GM12878 (cell line): ENCODE results near the gene SMARCAL1. TPM values are rescaled to one million over a fixed set of nuclear protein-coding genes. Genes with fewer than 3 reads are reported as not detected.

Source experiments
- ATAC-seq: fragments of 200-7000 bp; cut with Tn5 transposase; 3 replicates; pipeline ENCODE4 v1.9.1; 2020; ENCODE audit warnings: mild to moderate bottlenecking, moderate library complexity
- BruUV-seq: library from RNA; stranded (reverse); fragments of 400-500 nt; replicated peaks from 2 replicates; lab custom pipeline; 2021; lab: Mats Ljungman, UMichigan
- CTCF ChIA-PET: fragments of 300-600 bp; sonication (Branson Sonifier 250); formaldehyde crosslinking; extraction: SDS; loops from one replicate; lab custom pipeline; 2021; ENCODE audit warnings: inconsistent platforms; lab: Yijun Ruan, JAX
- POLR2A ChIA-PET: fragments of 350-600 bp; formaldehyde crosslinking; extraction: SDS; loops from one replicate; lab custom pipeline; 2021; ENCODE audit warnings: inconsistent platforms; lab: Charles Lee
- RAD21 ChIA-PET: fragments of 300-600 bp; sonication (Branson Sonifier 250); formaldehyde crosslinking; loops from one replicate; lab custom pipeline; 2023; ENCODE audit warnings: antibody characterized with exemption; ENCODE audit not compliant: unreplicated experiment; lab: Charles Lee
- SMC1A ChIA-PET: fragments of 300-600 bp; sonication (Branson Sonifier 250); formaldehyde crosslinking; loops from one replicate; lab custom pipeline; 2023; ENCODE audit not compliant: unreplicated experiment, uncharacterized antibody; lab: Charles Lee
- DNase-seq: peaks from one replicate; pipeline ENCODE4 v3.0.0-alpha.2; 2011; ENCODE audit warnings: low read depth, low spot score
- FAIRE-seq: peaks from 3 replicates; lab custom pipeline; 2011; peaks lifted over from hg19 to GRCh38; lab: Jason Lieb, UNC
- H2AFZ ChIP-seq: 2 replicates; pipeline ENCODE4 v1.6.0; 2011; ENCODE audit warnings: low read depth, low read length, control low read depth; ENCODE audit not compliant: control insufficient read depth
- H3K27ac ChIP-seq: 2 replicates; pipeline ENCODE4 v1.5.1; 2011; ENCODE audit warnings: control low read depth; ENCODE audit not compliant: control insufficient read depth, insufficient read depth
- H3K27me3 ChIP-seq, 2 experiments: replicated peaks in 1 of 2; 2 replicates each; pipeline versions ENCODE4 v1.6.0 to v1.6.1; 2011; ENCODE audit warnings: low read length in 1 of 2; ENCODE audit not compliant: control insufficient read depth in 2 of 2, insufficient read depth in 2 of 2
- H3K36me3 ChIP-seq, 2 experiments: 2 replicates each; pipeline ENCODE4 v1.5.1; 2011; ENCODE audit warnings: low read length in 1 of 2; ENCODE audit not compliant: control insufficient read depth in 2 of 2, insufficient read depth in 2 of 2
- H3K4me1 ChIP-seq: 2 replicates; pipeline ENCODE4 v1.6.1; 2011; ENCODE audit warnings: mild to moderate bottlenecking, low read length, moderate library complexity, mixed read lengths; ENCODE audit not compliant: control insufficient read depth, insufficient read depth
- H3K4me2 ChIP-seq: 2 replicates; pipeline ENCODE4 v1.6.0; 2011; ENCODE audit warnings: control low read depth; ENCODE audit not compliant: control insufficient read depth, insufficient read depth
- H3K4me3 ChIP-seq: fragments of 200-600 bp; sonication (generic); 2 replicates; pipeline ENCODE4 v1.5.1; 2016
- H3K79me2 ChIP-seq: 2 replicates; pipeline ENCODE4 v1.6.0; 2011; ENCODE audit warnings: low read length; ENCODE audit not compliant: control insufficient read depth, insufficient read depth
- H3K9ac ChIP-seq: 2 replicates; pipeline ENCODE4 v1.8.0; 2011; ENCODE audit warnings: low read length, control low read depth, mixed read lengths; ENCODE audit not compliant: control insufficient read depth, insufficient read depth
- H3K9me3 ChIP-seq: replicated peaks from 3 replicates; pipeline ENCODE4 v1.5.1; 2011; ENCODE audit warnings: mild to moderate bottlenecking, low read length; ENCODE audit not compliant: control insufficient read depth, insufficient read depth
- H4K20me1 ChIP-seq: 2 replicates; pipeline ENCODE4 v1.6.0; 2011; ENCODE audit not compliant: control insufficient read depth, insufficient read depth
- BHLHE40 ChIP-seq, 2 experiments: fragments of 450-650 bp in 1 of 2; IDR thresholded peaks; 2 replicates each; pipeline ENCODE4 v1.6.1; 2011 to 2017; ENCODE audit warnings: low read depth in 2 of 2, borderline replicate concordance in 1 of 2, improper control_type of control experiment in 1 of 2, low read length in 1 of 2, mild to moderate bottlenecking in 1 of 2
- HDGF ChIP-seq: fragments of 450-650 bp; IDR thresholded peaks from 2 replicates; pipeline ENCODE4 v1.6.1; 2016; ENCODE audit warnings: antibody characterized with exemption
- MTA2 ChIP-seq: fragments of 450-650 bp; IDR thresholded peaks from 2 replicates; pipeline ENCODE4 v1.6.1; 2016; ENCODE audit warnings: low read depth, mild to moderate bottlenecking, moderate library complexity
- MYB ChIP-seq: fragments of 150-350 bp; IDR thresholded peaks from 2 replicates; pipeline ENCODE4 v1.6.1; 2014; ENCODE audit warnings: mild to moderate bottlenecking, low read depth, low read length, borderline replicate concordance
- POU2F2 ChIP-seq: IDR thresholded peaks from 3 replicates; pipeline ENCODE4 v1.6.1; 2011; ENCODE audit warnings: low read depth, mild to moderate bottlenecking, low read length, borderline replicate concordance
- RELA ChIP-seq: fragments of 450-650 bp; IDR thresholded peaks from 2 replicates; pipeline ENCODE4 v1.8.0; 2014; ENCODE audit warnings: borderline replicate concordance; ENCODE audit not compliant: partially characterized antibody
- STAT3 ChIP-seq: IDR thresholded peaks from 2 replicates; pipeline ENCODE4 v1.6.1; 2011; ENCODE audit warnings: low read depth, low read length, improper control_type of control experiment
- SUPT20H ChIP-seq: IDR thresholded peaks from 2 replicates; pipeline ENCODE4 v1.6.1; 2011; ENCODE audit warnings: low read depth, mild to moderate bottlenecking, low read length, moderate library complexity, borderline replicate concordance; ENCODE audit not compliant: control insufficient read depth
- SUZ12 ChIP-seq: fragments of 200-600 bp; sonication (generic); IDR thresholded peaks from one replicate; pipeline ENCODE4 v1.6.1; 2018; ENCODE audit warnings: antibody characterized with exemption, mild to moderate bottlenecking; ENCODE audit not compliant: unreplicated experiment
- ZBED1 ChIP-seq: IDR thresholded peaks from 2 replicates; pipeline ENCODE4 v1.6.1; 2016; ENCODE audit warnings: borderline replicate concordance
- ZNF24 ChIP-seq: fragments of 450-650 bp; IDR thresholded peaks from 2 replicates; pipeline ENCODE4 v1.6.1; 2017; ENCODE audit warnings: antibody characterized with exemption, mild to moderate bottlenecking
- WGBS: methylation state at CpG from one replicate; pipeline ENCODE4 v1.1.6; 2016; ENCODE audit warnings: low lambda C conversion rate; ENCODE audit not compliant: insufficient replicate concordance, insufficient coverage; ENCODE audit errors: missing lambda C conversion rate; 5-methylcytosine and 5-hydroxymethylcytosine counted together
- in situ Hi-C: fragments of 300-500 bp; cut with MboI; formaldehyde crosslinking; loops from 9 replicates; pipeline ENCODE4 v1.14.3; 2018; ENCODE audit warnings: mixed read lengths
- intact Hi-C: fragments of 100-400 bp; cut with micrococcal nuclease; formaldehyde crosslinking; loops from one replicate; pipeline ENCODE4 v1.14.2; 2022; ENCODE audit not compliant: unreplicated experiment
- polyA plus RNA-seq, 11 experiments: library from polyadenylated mRNA; depleted of rRNA in 4 of 11; unstranded in 6 of 11; stranded (reverse) in 5 of 11; fragments of >200 nt; fragmentation: Nextera tagmentation in 4 of 11; fragmentation: Illumina TruSeq in 1 of 11; extraction: Ambion mirVana in 4 of 11; extraction: Trizol in 1 of 11; gene quantifications; 1 replicate in 1 of 11; 2 replicates in 10 of 11; pipeline versions ENCODE4 v1.2.1 to v1.2.3, GENCODE V29; 2011 to 2016; ENCODE audit warnings: inconsistent platforms in 2 of 11, missing spikeins in 2 of 11, low read depth in 1 of 11
- total RNA-seq, 4 experiments: library from RNA; depleted of rRNA in 3 of 4; stranded (reverse); fragments of >200 nt in 3 of 4; fragmentation: Illumina TruSeq in 1 of 4; extraction: Trizol in 1 of 4; gene quantifications; 2 replicates each; pipeline versions ENCODE4 v1.2.1 to v1.2.3, GENCODE V29; 2013 to 2021

Gene SMARCAL1
- total and polyA plus RNA-seq, 10 of the 15 experiments (the other 5 are each of a cell fraction or from before 2014, with no cell fraction given) = 10.8 to 32.9 (median 21.8) TPM

DNA sequence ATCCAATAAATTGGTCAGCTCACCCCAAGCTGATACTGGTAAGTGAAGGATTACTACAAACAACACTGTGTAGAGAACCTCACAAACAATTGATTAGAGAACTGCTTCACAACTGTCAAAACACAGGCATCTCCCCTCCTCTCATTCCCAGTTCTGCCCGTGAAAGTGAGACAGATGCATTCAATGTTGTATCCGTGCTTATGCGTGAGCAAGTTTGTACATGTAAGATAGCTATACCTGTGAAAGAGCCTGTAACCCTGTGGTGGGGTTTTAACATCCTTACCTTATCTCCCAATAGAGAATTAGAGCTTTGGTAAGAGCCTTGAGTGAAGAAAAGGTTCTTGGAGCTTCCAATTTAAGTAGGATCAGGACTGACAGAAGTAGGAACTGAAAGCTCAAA, 49.1 kb upstream of the SMARCAL1 start:
- Histone ChIP-seq H4K20me1 (no peaks in the 10 kb centered on the region), H3K9ac (no peak overlapping the region), H3K9me3 (no peaks in the 10 kb centered on the region), H3K4me3 (no peak overlapping the region), H3K4me1 (no peaks in the 10 kb centered on the region), H3K4me2 (no peak overlapping the region), H3K27me3 (peaks cover 5% of the 10 kb centered on the region in 2 experiments), H2AFZ (no peak overlapping the region), H3K27ac (no peak overlapping the region), H3K79me2 (no peaks in the 10 kb centered on the region), H3K36me3 (no peaks in the 10 kb centered on the region)
- TF ChIP-seq HDGF (no peak), ZNF24 (no peak), STAT3 (no peak), SUZ12 (no peak), POU2F2 (no peak), MTA2 (no peak), ZBED1 (no peak), MYB (no peak), RELA (no peak), SUPT20H (no peak), BHLHE40 (IDR thresholded peaks at IDR 0.05; ENCODE audit: borderline replicate concordance in 1 of 2, low read depth in 2 of 2, low read length in 1 of 2) (no peak)
- no TSS peak for BruUV-seq
- FAIRE-seq (no peak), ATAC-seq (no peak), DNase-seq (no peak)
- in situ Hi-C loops = no loop called here
- ChIA-PET CTCF (no interaction called here), SMC1A (no interaction called here), RAD21 (no interaction called here), POLR2A (no interaction called here)
- intact Hi-C loops = no loop called here
- 69% methylated on average over 3 of the region's 3 CpGs for WGBS
